Measurements from ENCODE around the gene EPB41. TPM values are rescaled to one million over a fixed set of nuclear protein-coding genes. Genes with fewer than 3 reads are reported as not detected.

The EPB41 gene
- total and polyA plus RNA-seq, 2 of the 4 experiments (the other 2 are of a cell fraction): 4.6 to 10.0 TPM

DNA sequence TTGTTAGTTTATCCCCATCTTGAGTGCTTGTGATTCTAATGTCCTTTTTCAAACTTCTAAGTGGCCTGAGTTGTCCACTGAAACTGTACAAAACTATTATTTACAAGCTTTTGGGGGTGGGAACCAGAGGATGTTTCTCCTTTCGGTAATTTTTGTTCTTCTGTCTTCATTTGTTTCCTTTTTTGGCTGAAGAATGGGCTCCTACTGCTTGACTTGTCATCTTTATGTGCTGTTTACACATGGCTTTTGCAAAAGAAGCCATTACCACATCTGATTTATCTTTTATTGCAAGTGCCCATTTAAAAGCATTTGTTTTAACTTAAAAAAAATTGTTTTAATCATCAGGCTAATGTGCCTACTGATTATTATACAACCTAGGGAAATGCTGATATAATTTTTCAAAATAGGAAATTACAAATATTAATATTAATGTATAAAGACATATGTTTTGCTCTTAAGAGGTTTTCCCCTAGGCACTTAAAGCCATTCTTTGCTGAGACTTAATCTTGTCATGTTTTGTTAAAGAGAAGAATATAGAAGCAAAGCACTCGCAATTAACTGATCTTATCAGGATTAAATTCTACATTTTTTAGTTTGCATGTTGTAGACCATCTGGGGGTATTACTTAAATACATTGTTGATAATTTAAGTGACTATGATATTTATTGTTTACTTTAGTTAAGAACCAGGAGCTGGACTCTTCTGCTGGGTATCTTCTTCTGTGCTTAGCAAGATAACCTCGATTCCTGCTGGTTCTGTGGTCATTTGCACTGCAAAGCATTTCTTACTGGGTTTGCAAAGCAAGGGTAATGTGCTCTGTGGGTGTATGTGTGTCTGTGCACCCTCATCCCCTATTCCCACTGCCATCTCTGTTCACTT, 169.2 kb downstream of the EPB41 start:
- TF ChIP-seq CEBPB (IDR thresholded peaks at IDR 0.05; ENCODE audit: low read depth, low read length): no peak
- TF ChIP-seq, protein P1, sequence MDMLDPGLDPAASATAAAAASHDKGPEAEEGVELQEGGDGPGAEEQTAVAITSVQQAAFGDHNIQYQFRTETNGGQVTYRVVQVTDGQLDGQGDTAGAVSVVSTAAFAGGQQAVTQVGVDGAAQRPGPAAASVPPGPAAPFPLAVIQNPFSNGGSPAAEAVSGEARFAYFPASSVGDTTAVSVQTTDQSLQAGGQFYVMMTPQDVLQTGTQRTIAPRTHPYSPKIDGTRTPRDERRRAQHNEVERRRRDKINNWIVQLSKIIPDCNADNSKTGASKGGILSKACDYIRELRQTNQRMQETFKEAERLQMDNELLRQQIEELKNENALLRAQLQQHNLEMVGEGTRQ (IDR thresholded peaks at IDR 0.05; ENCODE audit: low read depth, low read length): no peak
- no peak for TF ChIP-seq POLR2A (IDR thresholded peaks at IDR 0.05; ENCODE audit: low read depth, low read length)
- TF ChIP-seq MAZ (IDR thresholded peaks at IDR 0.05; ENCODE audit: borderline replicate concordance, low read depth, low read length): no peak
- TF ChIP-seq RAD21 (IDR thresholded peaks at IDR 0.05; ENCODE audit: low read length): no peak
- no peak for TF ChIP-seq BHLHE40 (IDR thresholded peaks at IDR 0.05; ENCODE audit: low read depth, low read length)
- no TSS peak for BruUV-seq (replicated peaks)
- H2AK5ac ChIP-seq (ENCODE audit: low read depth, low read length): no peak overlapping the region
- no peak overlapping the region for H3K4me2 ChIP-seq (ENCODE audit: low read depth, low read length)
- H3K4ac ChIP-seq (ENCODE audit: low read depth, low read length): no peak overlapping the region
- no peak overlapping the region for H2BK120ac ChIP-seq (ENCODE audit: low read depth, low read length)
- DNase-seq (no peak), ATAC-seq (ENCODE audit: low read depth) (no peak)
- no peaks in the 10 kb centered on the region for H3K9me3 ChIP-seq (ENCODE audit: control insufficient read depth, insufficient read depth, low read length)
- H3K79me1 ChIP-seq (ENCODE audit: low read depth in 1 of 2, low read length in 2 of 2): no peaks in the 10 kb centered on the region
- POLR2A ChIA-PET (ENCODE audit: unreplicated experiment): no interaction called here
- H3K56ac ChIP-seq (ENCODE audit: extremely low read depth, insufficient read depth, low read length): no peak overlapping the region
- H4K5ac ChIP-seq (ENCODE audit: low read depth, low read length): no peak overlapping the region
- H2AK9ac ChIP-seq (replicated peaks; ENCODE audit: low read depth, low read length, poor library complexity): no peak overlapping the region
- no CpG with 5 or more reads among the region's 3 CpGs for WGBS, 2 experiments (ENCODE audit: extremely low coverage in 2 of 2, insufficient read length in 1 of 2)
- H3K4me3 ChIP-seq (ENCODE audit: insufficient read depth, low read depth, low read length): no peak overlapping the region
- intact Hi-C loops (cut with micrococcal nuclease): no loop called here
- H4K8ac ChIP-seq (ENCODE audit: low read depth in 2 of 2, low read length in 2 of 2): no peak overlapping the region
- H3K9ac ChIP-seq (ENCODE audit: low read depth, low read length): no peak overlapping the region
- H3K27ac ChIP-seq (ENCODE audit: insufficient read depth, low read length): no peak overlapping the region
- no peak overlapping the region for H2AFZ ChIP-seq (replicated peaks; ENCODE audit: low read length, poor library complexity)
- no peaks in the 10 kb centered on the region for H3K4me1 ChIP-seq (ENCODE audit: control insufficient read depth, insufficient read depth, low read length)
- no peaks in the 10 kb centered on the region for H4K20me1 ChIP-seq (ENCODE audit: insufficient read depth, low read length)
- no peaks in the 10 kb centered on the region for H3K9me1 ChIP-seq (ENCODE audit: insufficient read depth, low read length)
- H3K14ac ChIP-seq (replicated peaks; ENCODE audit: low read depth, low read length): no peak overlapping the region
- no peaks in the 10 kb centered on the region for H3K27me3 ChIP-seq (ENCODE audit: control insufficient read depth, insufficient read depth, low read length)
- in situ Hi-C loops (cut with MboI; ENCODE audit: low sequenced_read_pairs): no loop called here
- no peak overlapping the region for H2BK5ac ChIP-seq (ENCODE audit: low read depth, low read length, poor library complexity, severe bottlenecking)
- no peak overlapping the region for H3K23ac ChIP-seq (ENCODE audit: low read depth, low read length)
- H3K18ac ChIP-seq (ENCODE audit: low read depth, low read length): no peak overlapping the region
- CTCF ChIA-PET: no interaction called here
- H2BK20ac ChIP-seq (ENCODE audit: low read depth, low read length): no peak overlapping the region
- no peaks in the 10 kb centered on the region for H3K36me3 ChIP-seq (ENCODE audit: control insufficient read depth, insufficient read depth, low read length)
- dilution Hi-C loops (cut with HindIII; ENCODE audit: low sequenced_read_pairs, unreplicated experiment): no loop called here
- H4K91ac ChIP-seq (ENCODE audit: insufficient read depth, low read depth, low read length): no peak overlapping the region
- H2BK15ac ChIP-seq (ENCODE audit: low read depth, low read length): no peak overlapping the region

Measured in IMR-90 (cell line).